ENCODE results near the gene SERINC5. TPM values are rescaled to one million over a fixed set of nuclear protein-coding genes. Genes with fewer than 3 reads are reported as not detected.

Gene SERINC5
- total RNA-seq, 2 experiments from 2014 or later = 115 to 123 TPM

DNA sequence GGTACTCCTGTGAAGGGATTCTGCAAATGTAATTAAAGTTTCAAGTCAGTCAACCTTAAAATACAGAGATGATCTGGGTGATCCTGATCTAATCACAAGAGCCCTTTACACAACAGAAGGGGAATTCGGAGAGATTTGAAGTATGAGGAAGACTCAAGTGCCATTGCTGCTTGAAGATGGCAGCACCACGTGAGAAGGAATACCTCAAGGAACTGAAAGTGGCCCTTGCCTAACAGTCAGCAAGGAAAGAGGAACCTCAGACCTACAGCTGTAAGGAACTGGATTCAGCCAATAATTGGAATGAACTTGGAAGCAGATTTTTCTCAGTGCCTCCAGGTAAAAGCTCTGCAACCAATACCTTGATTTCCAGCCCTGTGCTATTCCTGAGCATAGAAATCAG, 133.3 kb downstream of the SERINC5 start:
- Histone ChIP-seq H3K4me3 (ENCODE audit: low read length) (no peak overlapping the region), H3K9me3 (ENCODE audit: control insufficient read depth in 1 of 2, insufficient read depth in 1 of 2, low read length in 2 of 2) (peaks cover 0 to 5% of the 10 kb centered on the region in 2 experiments), H3K4me1 (ENCODE audit: insufficient read depth, low read length) (peaks cover 37% of the 10 kb centered on the region), H3K27ac (ENCODE audit: low read depth in 1 of 2, low read length in 2 of 2) (no peak overlapping the region), H3K27me3 (ENCODE audit: control insufficient read depth in 1 of 2, insufficient read depth in 2 of 2, low read length in 2 of 2) (no peaks in the 10 kb centered on the region), H3K36me3 (ENCODE audit: insufficient read depth, low read length) (peaks cover 6% of the 10 kb centered on the region)
- no peak overlapping the region for H3K4me3 Mint-ChIP-seq
- H3K27me3 Mint-ChIP-seq = no peaks in the 10 kb centered on the region
- DNase-seq = peak in 2 of 14 experiments; percentile 65 to 73
- H3K27ac Mint-ChIP-seq = no peak overlapping the region
- H3K9me3 Mint-ChIP-seq = peaks cover 4% of the 10 kb centered on the region
- ATAC-seq (ENCODE audit: poor library complexity) = no peak
- intact Hi-C loops (cut with DNase I, micrococcal nuclease) = no loop called here
- TF ChIP-seq, protein P1, sequence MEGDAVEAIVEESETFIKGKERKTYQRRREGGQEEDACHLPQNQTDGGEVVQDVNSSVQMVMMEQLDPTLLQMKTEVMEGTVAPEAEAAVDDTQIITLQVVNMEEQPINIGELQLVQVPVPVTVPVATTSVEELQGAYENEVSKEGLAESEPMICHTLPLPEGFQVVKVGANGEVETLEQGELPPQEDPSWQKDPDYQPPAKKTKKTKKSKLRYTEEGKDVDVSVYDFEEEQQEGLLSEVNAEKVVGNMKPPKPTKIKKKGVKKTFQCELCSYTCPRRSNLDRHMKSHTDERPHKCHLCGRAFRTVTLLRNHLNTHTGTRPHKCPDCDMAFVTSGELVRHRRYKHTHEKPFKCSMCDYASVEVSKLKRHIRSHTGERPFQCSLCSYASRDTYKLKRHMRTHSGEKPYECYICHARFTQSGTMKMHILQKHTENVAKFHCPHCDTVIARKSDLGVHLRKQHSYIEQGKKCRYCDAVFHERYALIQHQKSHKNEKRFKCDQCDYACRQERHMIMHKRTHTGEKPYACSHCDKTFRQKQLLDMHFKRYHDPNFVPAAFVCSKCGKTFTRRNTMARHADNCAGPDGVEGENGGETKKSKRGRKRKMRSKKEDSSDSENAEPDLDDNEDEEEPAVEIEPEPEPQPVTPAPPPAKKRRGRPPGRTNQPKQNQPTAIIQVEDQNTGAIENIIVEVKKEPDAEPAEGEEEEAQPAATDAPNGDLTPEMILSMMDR (IDR thresholded peaks at IDR 0.05) = no peak
- POLR2A ChIA-PET = no interaction called here
- CTCF ChIA-PET = interaction anchor here (1.7 kb wide), 1 partner anchor 185 kb away, joined by 4 read pairs; no protein-coding TSS in a partner anchor
- H3K36me3 Mint-ChIP-seq (ENCODE audit: low read depth) = peaks cover 49% of the 10 kb centered on the region
- H3K4me1 Mint-ChIP-seq (ENCODE audit: low read depth) = peaks cover 58% of the 10 kb centered on the region

DNA sequence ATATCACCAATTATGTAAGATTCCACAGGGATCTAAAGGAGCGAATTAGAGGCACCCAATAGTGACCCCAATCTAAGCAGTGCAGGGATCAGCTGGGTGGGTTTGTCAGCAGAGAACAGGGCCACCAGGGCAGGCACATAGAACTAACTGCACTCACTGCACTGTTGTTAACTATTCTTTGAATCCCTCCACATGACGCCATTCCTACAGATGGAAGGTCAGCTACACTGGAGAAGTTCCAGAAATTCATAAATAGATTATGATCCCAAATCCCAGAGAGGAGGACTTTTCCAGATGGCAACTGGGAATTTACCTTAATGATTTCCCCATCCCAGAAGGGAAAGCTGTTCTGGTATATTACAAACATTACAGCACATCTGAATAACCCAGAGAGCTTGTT, 136.5 kb downstream of the SERINC5 start:
- H3K4me3 Mint-ChIP-seq = no peak overlapping the region

DNA sequence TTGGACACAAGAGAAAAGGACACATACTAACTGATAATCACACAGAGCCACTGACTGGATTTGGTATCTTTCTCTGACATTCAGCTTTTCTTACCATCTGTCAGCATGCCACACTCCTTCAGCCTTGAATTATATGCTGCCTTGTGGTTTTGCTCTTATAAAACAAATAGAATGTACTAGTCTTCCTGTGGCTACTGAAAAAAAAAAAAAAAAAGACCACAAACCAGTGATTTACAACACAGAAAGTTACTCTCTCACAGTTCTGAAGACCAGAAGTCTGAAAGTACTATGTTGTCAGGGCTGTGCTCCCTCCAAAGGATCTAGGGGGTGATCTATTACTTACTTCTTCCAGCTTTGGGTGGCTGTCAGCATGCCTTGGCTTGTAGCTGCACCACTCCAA, 138.4 kb downstream of the SERINC5 start:
- no peak for DNase-seq
- ATAC-seq (ENCODE audit: poor library complexity) = peak; percentile 26
- CTCF ChIA-PET = interaction anchor here (0.8 to 2.0 kb wide), 3 partner anchors 9 to 35 kb away, joined by 3 to 4 read pairs (median 4); no protein-coding TSS in a partner anchor
- Mint-ChIP-seq H3K9me3 (peaks cover 2% of the 10 kb centered on the region), H3K4me1 (ENCODE audit: low read depth) (peaks cover 65% of the 10 kb centered on the region), H3K4me3 (no peak overlapping the region), H3K27ac (peak overlapping the region; percentile 64), H3K27me3 (no peaks in the 10 kb centered on the region), H3K36me3 (ENCODE audit: low read depth) (peaks cover 67% of the 10 kb centered on the region)
- Histone ChIP-seq H3K4me3 (ENCODE audit: low read length) (no peak overlapping the region), H3K27me3 (ENCODE audit: control insufficient read depth in 1 of 2, insufficient read depth in 2 of 2, low read length in 2 of 2) (no peaks in the 10 kb centered on the region), H3K4me1 (ENCODE audit: insufficient read depth, low read length) (peaks cover 31% of the 10 kb centered on the region), H3K27ac (ENCODE audit: low read depth in 1 of 2, low read length in 2 of 2) (peak overlapping the region in 1 of 2 donors; percentile 18), H3K36me3 (ENCODE audit: insufficient read depth, low read length) (peaks cover 7% of the 10 kb centered on the region), H3K9me3 (ENCODE audit: control insufficient read depth in 1 of 2, insufficient read depth in 1 of 2, low read length in 2 of 2) (peaks cover 0 to 12% of the 10 kb centered on the region in 2 experiments)
- intact Hi-C loops (cut with DNase I, micrococcal nuclease) = no loop called here
- POLR2A ChIA-PET = interaction anchor here (0.7 to 2.8 kb wide), 8 partner anchors 8 to 139 kb away, joined by 3 to 10 read pairs (median 5); partner anchors contain the start of gene SERINC5
- TF ChIP-seq, protein P1 (IDR thresholded peaks at IDR 0.05) = no peak

More for the DNA sequence above, 136.5 kb downstream of the SERINC5 start:
- Mint-ChIP-seq H3K9me3 (peaks cover 2% of the 10 kb centered on the region), H3K27me3 (no peaks in the 10 kb centered on the region), H3K36me3 (ENCODE audit: low read depth) (peaks cover 62% of the 10 kb centered on the region), H3K4me1 (ENCODE audit: low read depth) (peaks cover 67% of the 10 kb centered on the region), H3K27ac (peak overlapping the region; percentile 45)
- POLR2A ChIA-PET = interaction anchor here (1.0 to 3.1 kb wide), 5 partner anchors 9 to 28 kb away, joined by 3 to 19 read pairs (median 4); no protein-coding TSS in a partner anchor
- DNase-seq = no peak
- CTCF ChIA-PET = interaction anchor here (0.6 to 1.1 kb wide), 3 partner anchors 27 to 36 kb away, joined by 3 read pairs; no protein-coding TSS in a partner anchor
- ATAC-seq (ENCODE audit: poor library complexity) = no peak
- peaks cover 0 to 9% of the 10 kb centered on the region in 2 experiments for H3K9me3 ChIP-seq (ENCODE audit: control insufficient read depth in 1 of 2, insufficient read depth in 1 of 2, low read length in 2 of 2)
- H3K4me3 ChIP-seq (ENCODE audit: low read length) = no peak overlapping the region
- peaks cover 3% of the 10 kb centered on the region for H3K36me3 ChIP-seq (ENCODE audit: insufficient read depth, low read length)
- H3K27me3 ChIP-seq (ENCODE audit: control insufficient read depth in 1 of 2, insufficient read depth in 2 of 2, low read length in 2 of 2) = no peaks in the 10 kb centered on the region
- intact Hi-C loops (cut with DNase I, micrococcal nuclease) = no loop called here
- no peak overlapping the region for H3K27ac ChIP-seq (ENCODE audit: low read depth in 1 of 2, low read length in 2 of 2)
- TF ChIP-seq, protein P1 (IDR thresholded peaks at IDR 0.05) = no peak
- H3K4me1 ChIP-seq (ENCODE audit: insufficient read depth, low read length) = peaks cover 42% of the 10 kb centered on the region

Data from CD4-positive, alpha-beta T cell (primary cell).